ENCODE results near the gene UACA.
"Not testable (repeated sequence)": the region's sequence is repeated elsewhere in the genome, so short reads cannot be mapped to it uniquely, and the experiment has no call there.

DNA sequence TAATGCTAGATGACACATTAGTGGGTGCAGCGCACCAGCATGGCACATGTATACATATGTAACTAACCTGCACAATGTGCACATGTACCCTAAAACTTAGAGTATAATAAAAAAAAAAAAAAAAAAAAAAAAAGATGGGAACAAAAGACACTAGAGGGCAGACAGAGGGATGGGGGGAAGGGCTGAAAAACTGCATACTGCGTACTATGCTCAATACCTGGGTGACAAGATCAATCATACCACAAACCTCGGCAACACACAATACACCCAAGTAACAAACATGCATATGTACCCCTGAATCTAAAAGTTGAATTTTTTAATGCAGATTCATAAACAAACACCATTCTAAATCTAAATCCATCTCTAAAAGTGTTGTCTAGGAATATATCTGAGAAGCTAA is 28.3 kb downstream of the UACA start:
- TF ChIP-seq EZH2 (IDR thresholded peaks at IDR 0.05); POLR2AphosphoS5 (IDR thresholded peaks at IDR 0.05; ENCODE audit: borderline replicate concordance, low read depth, low read length); FOXP2 (optimal IDR thresholded peaks at IDR 0.05; ENCODE audit: control extremely low read depth, extremely low read length, insufficient read depth): not testable (repeated sequence)

Measured in SK-N-MC (cell line).